ENCODE measurements around the gene CNTFR.
"Not testable (repeated sequence)": the region's sequence is repeated elsewhere in the genome, so short reads cannot be mapped to it uniquely, and the experiment has no call there.

CNTFR gene, protein sequence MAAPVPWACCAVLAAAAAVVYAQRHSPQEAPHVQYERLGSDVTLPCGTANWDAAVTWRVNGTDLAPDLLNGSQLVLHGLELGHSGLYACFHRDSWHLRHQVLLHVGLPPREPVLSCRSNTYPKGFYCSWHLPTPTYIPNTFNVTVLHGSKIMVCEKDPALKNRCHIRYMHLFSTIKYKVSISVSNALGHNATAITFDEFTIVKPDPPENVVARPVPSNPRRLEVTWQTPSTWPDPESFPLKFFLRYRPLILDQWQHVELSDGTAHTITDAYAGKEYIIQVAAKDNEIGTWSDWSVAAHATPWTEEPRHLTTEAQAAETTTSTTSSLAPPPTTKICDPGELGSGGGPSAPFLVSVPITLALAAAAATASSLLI

DNA sequence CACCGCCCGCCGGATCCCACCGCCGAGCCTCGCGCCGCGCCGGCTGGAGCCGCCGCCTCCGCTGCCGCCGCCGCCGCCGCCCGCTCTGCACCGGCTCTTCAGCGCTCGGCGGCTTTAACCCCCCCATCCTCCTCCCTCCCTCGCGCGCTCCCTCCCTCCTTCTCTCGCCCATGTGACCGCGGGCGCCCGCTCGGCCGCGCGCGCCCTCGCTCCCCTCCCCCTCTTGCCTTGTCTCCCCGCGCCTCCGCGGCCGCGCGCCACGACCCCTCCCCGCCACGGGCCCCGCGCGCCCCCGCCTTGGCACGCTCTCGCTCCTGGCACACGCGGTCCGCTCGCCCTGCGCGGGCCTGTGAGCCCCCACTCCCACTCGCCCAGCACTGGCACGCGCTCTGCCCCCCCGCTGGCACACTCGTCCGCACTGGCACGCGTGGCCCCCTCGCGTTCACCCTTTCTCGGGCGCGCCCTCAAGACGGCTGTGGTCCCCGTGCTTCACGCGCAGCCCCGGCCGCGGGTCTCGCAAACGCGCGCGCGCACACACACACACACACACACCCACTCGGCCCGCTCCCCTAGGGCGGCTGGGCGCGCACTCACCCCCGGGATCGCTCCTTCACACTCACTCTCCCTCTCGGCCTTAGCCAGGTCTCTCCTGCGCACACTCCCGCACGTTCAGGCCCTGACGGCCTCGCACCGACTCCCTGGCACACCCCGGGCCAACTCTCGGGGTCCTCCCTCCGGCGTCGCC is at the start of gene CNTFR:
Gene CNTFR (minus strand): TSS at position 89 of the 745 bp plus-strand sequence. CDS start 20,743 bp downstream, outside the sequence.
- DNase-seq = no peak

DNA sequence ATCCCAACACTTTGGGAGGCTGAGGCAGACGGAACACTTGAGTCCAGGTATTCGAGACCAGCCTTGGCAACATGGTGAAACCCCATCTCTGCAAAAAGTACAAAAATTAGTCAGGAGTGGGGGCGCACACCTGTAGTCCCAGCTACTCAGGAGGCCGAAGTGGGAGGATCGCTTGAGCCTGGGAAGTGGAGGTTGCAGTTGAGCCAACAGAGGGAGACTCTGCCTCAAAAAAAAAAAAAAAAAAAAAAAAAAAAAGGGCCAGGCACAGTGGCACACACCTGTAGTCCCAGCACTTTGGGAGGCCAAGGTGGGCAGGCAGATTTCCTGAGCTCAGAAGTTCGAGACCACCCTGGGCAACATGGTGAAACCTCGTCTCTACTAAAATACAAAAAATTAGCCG is 49.8 kb upstream of the CNTFR start:
- DNase-seq = not testable (repeated sequence)

DNA sequence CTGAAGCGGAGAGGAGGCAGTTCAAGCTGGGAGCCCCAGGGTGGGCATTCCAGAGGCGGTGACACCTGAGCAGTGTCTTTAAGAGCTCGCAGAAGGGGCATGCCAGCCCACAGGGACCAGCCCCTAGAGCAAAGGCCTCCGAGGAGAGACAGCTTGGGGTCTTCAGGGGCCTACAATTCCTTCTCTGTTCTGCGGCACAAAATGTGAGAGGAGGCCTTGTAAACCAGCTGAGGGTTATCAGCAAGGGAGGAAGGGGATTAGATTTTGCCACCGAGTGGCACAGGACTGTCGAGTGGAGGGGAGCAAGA is 48.6 kb upstream of the CNTFR start:
- no peak for DNase-seq

DNA sequence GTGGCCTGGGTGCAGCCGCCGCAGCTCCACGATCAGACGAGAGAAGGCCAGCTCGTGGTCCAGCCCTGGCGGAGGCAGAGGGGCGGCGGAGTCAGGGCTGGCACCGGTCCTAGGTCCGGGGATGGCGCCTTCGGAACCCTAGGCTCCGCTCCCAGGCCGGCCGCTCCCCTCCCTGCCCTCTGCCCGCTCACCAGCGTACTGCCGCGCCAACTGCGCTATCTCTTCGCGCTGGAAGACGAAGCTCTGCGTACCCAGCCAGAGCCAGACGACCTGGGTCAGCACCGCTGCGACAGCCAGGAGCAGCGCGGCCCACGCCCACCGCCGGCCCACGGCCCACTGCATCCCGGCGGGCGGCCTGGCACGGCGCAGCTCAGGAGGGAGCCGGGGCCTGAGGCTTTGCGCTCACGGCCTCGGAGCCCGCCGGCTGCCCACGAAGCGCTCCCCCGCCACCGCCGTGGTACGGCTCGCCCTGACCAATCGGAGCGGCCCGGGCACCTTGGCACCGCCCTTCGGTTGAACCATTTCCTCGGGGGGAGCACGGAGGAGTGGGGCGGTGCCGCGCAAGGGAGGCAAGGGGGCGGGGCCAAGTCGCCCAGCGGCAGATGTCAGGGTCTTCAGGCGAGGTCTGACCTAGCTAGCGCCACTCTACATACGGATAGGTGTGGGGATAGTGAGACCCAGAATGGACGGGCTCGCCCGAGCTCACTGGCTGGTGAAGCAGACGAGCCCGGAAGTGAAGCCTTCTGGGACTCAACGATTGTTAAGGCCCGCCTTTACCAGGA is 48.0 kb upstream of the CNTFR start, which contains the start of gene SIGMAR1:
Gene SIGMAR1 (minus strand): TSS at position 432 of the 782 bp plus-strand sequence. CDS start 90 bp downstream, at position 342.
- peak; percentile 98 for DNase-seq

DNA sequence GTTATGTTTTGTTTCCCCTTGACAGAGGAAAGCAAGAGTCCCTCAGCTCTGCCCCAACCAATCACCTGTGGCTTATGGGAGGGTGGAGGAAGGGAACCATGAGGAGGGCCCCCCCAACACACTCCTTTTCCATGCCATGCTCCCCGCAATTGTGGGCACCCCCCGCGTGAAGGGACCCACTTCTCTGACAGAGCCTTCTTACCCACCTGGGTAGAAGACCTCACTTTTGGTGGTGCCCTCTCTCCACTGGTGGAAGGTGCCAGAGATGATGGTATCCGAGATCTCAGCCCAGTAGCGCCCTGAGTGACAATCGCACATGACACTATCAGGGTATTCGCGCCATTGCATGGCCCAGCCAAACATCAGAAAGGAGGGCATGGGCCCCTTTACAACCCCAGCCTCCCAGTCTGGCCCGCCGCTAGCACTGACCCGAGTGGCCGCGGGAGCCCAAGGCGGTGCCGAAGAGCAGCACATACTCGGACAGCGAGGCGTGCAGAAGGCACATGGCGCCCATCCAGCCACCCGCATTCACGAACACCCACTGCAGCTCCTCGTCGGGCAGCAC is 47.3 kb upstream of the CNTFR start:
- no peak for DNase-seq

DNA sequence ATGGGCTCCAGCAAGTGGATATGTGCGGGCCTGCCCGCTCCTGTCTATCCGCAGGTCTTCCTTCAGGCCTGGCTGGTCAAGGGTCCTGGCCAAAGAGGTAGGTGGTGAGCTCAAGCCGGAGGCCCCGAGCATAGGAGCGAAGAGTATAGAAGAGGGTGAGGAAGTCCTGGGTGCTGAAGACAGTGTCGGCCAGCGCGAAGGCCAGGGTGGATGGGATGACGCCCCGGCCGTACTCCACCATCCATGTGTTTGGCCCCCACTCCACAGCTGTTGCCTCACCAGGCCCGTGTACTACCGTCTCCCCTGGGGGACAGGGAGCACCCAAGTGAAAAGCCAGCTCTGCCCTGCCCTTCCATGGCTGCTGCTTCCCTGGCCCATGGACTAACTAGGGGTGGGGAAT is 46.0 kb upstream of the CNTFR start:
- no peak for DNase-seq

DNA sequence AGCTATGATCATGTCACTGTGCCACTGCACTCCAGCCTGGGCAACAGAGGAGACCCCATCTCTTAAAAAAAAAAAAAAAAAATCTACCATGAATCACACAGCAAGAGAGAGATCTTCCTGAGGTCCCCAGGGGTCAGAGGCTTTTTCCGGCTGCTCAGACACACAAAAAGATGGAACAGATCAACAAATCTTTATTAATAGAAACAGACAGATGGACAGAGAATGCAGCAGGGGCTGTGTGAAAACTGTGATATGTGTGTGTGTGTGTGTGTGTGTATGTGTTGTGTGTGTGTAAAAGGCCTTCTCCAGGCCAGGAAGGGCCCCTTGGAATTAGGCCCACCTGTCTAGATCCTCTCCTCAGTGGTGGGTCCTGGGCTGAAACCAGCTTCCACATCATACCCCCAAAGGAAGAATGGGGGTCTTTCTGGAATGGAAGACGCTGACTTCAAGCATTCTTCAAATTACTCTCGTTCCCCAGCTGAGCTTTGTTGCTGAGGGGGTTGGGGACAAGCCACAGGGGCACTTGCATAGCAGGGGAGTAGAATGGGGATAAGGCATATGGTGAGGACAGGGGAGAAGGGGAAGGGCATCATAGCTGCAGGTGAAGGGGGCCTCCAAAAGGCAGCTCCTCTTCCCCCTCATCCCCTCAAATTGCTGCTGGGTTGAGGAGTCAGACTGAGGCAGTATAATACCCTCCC is 45.2 kb upstream of the CNTFR start:
- no peak for DNase-seq

DNA sequence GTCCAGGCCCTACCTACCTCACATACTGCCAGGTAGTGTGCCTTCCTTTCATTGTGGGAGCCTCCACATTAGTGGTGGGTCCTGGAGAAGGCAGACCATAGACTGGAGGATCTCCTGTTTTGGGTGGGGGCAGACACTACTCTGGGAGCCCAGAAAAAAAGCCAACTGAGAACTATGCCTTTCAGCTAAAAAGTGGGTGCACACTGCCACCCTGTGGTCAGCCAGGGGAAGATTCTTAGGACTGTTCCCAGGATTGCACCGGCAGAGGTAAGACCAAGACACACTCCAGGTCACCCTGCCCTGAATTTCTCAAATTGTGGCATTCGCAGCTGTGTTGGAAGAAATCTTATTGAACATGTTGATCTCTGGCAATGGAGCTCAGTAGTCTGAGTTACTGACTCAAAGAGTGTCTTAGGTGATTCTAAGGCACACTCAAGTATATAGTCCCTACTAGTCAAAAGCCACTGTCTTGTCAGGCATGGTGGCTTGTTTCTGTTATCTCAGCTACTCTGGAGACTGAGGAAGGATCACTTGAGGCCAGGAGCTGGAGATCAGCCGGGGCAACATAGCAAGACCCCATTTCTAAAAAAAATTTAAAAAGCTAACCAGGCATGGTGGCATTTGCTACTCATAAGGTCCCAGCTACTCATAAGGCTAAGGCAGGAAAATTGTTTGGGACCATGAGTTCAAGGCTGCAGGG is 44.5 kb upstream of the CNTFR start:
- peak; percentile 88 for DNase-seq

DNA sequence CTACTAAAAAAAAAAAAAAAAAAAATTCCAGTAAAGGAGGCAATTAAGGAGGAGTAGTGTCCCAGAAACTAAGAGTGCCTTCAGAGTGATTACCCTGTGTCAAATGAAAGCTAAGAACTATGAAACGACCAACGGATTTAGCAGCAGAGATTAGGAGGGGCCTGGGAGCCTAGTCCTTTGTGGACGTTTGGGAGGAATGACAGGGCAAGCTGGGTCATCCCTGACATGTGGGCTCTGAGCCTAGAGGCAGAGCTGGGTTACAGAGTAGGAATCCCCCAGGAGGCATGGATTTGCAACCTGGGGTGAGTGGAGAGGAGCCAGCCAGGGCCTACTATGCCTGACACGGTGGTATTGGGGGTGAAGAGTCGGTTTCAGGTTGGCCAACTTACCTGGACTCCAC is 43.6 kb upstream of the CNTFR start:
- DNase-seq = no peak

DNA sequence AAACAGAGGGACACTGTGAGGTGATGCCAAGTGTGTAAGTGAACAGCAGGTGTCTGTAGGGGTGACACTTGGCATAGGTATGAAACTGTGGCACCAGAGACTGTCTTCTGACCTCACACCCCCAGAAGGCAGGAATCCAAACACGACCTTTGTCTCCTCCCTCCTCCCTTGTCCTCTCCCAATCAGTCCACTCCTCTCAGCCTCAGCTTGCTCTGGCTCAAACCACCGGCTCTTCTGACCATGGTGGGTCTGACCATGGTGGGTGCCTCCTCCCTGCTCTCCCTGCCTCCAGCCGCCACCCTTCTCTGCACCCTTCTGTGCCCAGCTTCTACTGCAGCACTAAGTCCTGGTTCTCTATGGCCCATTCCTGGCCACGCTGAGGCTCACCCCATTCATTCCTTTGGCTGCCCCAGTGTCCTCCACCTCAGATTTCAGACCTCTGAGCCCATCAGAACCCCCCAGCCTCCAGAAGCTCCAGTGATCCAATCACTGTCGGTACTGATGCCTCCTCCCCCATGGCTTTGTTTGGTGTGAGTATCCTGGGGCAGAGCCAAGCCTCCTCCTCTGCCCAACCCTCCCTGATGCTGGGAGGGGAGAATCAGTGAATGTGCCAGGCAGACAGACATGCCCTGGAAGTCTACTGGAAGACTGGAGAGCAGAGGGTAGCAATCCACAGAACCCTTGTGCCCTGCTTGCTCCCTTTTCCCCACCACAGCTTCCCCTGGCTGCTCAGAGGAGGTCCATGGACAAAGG is 41.1 kb upstream of the CNTFR start:
- no peak for DNase-seq

DNA sequence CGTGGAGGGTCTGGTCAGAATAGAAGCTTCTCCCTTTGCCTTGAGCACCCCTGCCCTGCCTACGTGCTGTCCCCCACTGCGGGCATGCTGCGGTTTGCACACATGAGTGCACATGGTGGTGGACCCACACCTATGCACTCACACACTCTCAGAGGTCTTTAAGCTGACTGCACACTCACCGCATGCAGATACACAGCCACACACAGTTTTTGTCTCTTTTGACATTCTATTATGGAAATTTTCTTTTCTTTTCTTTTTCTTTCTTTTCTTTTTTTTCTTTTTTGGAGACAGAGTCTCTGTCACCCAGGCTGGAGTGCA is 39.9 kb upstream of the CNTFR start:
- DNase-seq = no peak

DNA sequence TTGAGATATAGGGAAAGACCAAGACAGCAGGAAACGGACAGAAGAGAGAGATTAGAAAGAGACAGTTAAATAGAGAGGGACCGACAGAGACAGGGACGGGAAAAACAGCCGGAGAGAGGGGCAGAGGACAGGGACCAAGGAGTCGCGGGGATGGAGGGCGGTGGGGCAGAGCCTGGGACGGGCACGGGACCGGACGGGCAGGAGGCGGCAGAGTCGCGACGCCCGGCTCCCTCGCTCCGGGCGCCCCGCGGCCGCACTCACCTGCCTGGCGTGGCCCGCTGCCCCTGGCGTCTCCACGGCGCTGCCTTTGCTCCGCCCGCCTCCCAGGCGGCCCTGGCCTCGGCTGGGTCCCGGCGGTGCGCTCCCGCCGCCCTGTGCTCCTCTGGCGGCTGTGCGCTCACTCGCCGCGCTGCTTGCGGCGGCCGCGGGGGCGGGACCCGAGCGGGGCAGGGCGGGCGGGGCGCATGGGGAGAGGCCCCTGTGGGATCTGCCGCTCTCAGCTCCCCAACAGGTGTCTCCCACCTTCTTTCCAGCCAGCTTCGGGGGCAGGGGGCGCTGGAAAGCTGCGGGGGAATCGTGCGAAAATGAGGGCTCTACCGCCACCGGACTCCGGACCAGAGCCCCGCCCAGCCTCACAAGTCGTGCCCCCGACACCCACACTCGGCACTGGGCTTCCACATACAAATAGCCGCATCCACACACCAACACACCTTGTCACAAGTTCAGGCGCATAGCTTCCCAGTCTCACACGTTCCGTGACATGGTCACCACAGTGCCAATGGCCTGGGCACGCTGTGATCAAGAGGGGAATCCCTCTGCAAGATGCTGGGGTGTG is 39.3 kb upstream of the CNTFR start, which contains the start of gene ARID3C:
Gene ARID3C (minus strand): TSS at position 411 of the 835 bp plus-strand sequence. CDS start 1,052 bp downstream, outside the sequence.
- DNase-seq = peak; percentile 73

DNA sequence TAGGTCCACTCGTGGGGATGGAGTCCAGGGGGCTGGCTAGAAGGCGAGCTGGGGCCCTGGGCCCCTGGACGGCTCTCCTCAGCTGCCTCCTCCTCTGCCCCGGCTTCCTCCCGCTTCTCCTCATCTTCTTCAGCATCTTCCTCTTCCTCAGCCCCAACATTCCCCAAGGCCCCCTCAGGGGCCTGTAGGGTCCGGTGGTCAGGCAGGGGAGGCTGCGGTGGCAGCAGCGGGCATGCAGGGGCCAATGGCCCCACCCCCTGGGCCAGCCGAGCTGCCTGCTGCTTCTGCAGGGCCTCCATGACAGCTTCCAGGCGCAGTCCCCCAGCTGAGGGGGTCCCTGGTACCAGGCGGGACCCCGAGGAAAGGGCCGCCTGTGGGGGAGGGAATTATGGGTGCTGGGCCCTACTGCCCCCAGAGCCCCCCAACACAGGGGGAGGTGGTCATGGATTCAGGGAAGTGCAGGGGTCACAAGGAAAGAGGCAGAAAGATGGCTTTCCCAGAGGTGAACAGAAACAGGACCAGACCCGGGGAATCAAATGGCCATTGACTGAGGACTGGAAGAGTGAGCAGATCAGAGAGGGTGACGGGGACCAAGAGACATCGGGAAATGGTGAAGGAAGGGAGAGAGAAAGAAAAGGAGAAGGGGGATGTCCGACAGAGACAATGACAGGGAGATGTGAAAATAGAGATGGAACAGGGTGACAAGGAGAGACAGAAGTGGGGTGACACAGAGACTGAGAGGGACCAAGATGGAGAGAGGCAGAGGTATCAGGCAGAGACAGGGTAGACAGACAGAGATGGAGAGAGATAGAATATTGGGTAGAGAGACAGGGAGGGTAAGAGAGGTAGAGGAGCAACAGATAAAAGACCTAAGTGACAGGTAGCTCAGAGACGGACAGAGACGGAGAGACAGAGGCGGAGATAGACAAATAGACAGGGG is 38.5 kb upstream of the CNTFR start:
- DNase-seq = no peak

DNA sequence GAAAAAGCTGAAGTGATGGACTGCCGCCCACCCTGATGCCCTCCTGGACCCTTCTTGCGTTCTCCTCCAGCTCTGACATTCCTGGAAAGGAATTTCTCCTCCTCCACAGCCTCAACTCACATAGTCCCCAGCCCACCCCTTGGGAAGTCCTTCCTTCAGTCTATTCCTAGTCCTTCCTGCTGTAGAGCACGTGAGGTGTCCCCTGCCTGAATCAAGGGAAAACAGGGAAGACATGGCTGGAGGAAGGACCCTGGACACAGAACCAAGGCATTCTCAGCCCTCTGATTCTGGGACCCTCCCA is 35.6 kb upstream of the CNTFR start:
- DNase-seq = no peak

DNA sequence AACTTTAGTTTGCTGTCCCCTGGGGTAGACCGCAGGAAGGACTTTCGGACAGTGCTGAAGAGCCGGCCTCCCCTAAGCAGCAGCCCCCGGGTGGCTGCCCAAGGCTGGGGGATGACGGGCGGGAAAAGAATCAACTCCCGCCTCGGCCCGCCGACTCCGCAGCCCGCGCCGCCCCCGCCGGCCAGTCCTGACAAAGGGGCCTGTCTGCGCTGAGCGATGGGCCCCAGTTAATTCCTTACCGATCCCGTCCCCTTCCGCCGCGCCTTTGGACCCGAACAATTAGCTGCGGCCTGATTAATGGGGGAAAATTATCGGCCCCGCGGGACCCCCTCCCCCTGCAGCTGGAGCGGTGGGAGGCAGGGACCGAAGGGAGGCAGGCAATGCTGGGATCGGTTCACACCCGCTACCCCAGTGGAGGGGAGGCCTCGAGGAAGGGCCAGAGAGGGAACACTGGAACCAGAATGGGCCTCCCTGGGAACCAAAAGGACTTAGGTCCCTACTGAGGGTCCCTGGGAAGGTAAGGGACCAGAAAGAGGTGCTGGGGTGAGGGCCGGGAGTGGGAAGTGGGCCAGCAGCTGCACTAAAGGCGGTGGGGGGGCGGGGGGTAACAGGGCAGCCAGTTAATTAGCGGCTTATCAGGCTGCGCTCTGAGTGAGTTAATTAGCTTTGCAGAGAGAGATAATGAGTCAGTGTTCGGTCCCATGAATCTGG is 35.1 kb upstream of the CNTFR start:
- DNase-seq = no peak

DNA sequence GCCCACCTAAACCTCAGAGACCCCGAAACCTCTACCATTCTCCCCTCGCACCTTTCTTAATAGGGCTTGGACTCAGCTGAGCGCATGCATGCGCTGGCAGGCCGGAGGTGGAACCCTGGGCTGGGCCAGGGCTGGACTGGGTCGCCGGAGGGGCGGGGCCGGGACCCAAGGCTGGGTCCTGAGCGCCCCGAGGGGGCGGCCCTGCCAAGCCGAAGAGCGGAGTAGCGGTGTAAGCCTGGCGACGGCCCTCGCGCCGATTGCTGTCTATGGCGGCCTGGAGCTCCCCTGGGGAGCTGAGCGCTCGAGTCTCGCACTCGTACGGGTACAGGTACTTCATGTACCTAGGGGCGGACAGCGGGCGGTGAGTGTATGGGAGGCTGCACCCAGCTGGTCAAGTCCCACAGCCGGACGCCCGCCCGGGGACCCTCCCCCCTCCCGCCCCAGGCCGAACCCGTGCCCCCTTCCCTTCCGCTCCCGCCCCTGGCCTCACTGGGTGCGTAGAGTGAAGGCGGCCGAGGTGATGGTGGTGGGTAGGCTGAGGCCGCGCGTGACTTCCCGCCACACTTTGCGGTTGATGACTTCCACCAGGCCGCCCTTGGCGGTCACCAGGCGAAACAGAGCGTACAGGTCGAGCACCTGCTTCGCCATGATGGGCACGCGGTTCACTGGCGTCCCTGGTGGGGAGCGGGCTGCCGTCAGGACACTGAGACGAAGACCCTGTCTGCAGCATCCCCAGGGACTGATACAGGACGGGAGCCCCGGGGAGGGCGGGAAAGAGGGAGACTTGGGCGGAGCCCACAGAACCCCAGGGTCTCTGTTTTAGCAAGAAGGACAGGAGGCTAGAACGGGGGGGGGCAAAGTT is 34.1 kb upstream of the CNTFR start:
- no peak for DNase-seq
